Fibroblast of pulmonary artery (primary cell): ENCODE results near the gene KYAT1.

Experiments used
- DNase-seq: peaks from one replicate; pipeline ENCODE4 v3.0.0-alpha.2; 2010; ENCODE audit warnings: low read depth
- H3K4me3 ChIP-seq: replicated peaks from 2 replicates; pipeline ENCODE4 v1.5.1; 2011; ENCODE audit warnings: low read depth, mild to moderate bottlenecking, control low read depth, low read length, moderate library complexity
- TF ChIP-seq, protein P1 (sequence below): IDR thresholded peaks from 2 replicates; pipeline ENCODE4 v1.5.1; 2011; ENCODE audit warnings: mild to moderate bottlenecking, control low read depth, low read length, inconsistent platforms; ENCODE audit errors: missing control alignments

Gene KYAT1

DNA sequence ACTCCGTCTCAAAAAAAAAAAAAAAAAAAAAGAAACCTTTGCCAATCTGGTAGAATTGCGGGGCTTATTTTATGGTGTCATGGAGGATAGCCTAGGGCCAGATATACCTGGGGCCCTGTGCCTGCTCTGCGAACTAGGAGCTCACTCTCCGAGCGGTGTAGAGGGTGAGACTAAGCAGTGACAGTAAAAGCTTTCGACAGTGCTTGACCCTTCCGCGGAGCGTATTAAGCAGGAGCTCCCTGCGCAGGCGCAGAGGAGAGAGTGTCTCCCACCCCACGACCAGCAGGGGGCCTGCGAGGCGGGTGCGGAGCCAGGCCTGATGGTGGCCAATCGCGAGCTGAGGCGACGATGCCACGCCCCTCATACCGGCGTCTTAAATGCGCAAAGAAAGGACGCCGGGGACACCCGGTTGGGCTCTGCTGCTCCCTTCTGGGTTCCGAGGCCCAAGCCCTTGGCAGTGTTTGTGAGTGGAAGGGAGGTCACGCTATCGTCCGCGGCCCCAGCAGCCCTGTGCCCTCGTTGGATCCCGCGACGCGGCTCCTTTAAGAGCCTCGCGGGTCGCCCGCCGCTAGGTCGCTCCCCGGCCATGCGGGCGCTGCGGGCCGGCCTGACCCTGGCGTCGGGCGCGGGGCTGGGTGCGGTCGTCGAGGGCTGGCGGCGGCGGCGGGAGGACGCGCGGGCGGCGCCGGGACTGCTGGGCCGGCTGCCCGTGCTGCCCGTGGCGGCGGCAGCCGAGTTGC, 63.5 kb downstream of the KYAT1 start, which contains the start of gene ENDOG:
ENDOG (plus strand) TSS at position 402 of the 740 bp plus-strand sequence; CDS start at position 587, 185 bp downstream.
- peak; percentile 96 for DNase-seq
- H3K4me3 ChIP-seq, result peak within 1 kb of the TSS; percentile 65
- TF ChIP-seq, protein P1, sequence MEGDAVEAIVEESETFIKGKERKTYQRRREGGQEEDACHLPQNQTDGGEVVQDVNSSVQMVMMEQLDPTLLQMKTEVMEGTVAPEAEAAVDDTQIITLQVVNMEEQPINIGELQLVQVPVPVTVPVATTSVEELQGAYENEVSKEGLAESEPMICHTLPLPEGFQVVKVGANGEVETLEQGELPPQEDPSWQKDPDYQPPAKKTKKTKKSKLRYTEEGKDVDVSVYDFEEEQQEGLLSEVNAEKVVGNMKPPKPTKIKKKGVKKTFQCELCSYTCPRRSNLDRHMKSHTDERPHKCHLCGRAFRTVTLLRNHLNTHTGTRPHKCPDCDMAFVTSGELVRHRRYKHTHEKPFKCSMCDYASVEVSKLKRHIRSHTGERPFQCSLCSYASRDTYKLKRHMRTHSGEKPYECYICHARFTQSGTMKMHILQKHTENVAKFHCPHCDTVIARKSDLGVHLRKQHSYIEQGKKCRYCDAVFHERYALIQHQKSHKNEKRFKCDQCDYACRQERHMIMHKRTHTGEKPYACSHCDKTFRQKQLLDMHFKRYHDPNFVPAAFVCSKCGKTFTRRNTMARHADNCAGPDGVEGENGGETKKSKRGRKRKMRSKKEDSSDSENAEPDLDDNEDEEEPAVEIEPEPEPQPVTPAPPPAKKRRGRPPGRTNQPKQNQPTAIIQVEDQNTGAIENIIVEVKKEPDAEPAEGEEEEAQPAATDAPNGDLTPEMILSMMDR, result peak; percentile 90

- no peak for DNase-seq
- no peak overlapping the region for H3K4me3 ChIP-seq
- TF ChIP-seq, protein P1, result no peak
Measured at GRCh38 chr9:128810873-128811272, 70.9 kb downstream of the KYAT1 start.

GRCh38 chr9:128809831-128810230, 71.9 kb downstream of the KYAT1 start:
- H3K4me3 ChIP-seq, result no peak overlapping the region
- DNase-seq, result no peak
- TF ChIP-seq, protein P1, result no peak

GRCh38 chr9:128809036-128809599, 72.6 kb downstream of the KYAT1 start:
- TF ChIP-seq, protein P1, result no peak
- no peak for DNase-seq
- H3K4me3 ChIP-seq, result no peak overlapping the region

DNA sequence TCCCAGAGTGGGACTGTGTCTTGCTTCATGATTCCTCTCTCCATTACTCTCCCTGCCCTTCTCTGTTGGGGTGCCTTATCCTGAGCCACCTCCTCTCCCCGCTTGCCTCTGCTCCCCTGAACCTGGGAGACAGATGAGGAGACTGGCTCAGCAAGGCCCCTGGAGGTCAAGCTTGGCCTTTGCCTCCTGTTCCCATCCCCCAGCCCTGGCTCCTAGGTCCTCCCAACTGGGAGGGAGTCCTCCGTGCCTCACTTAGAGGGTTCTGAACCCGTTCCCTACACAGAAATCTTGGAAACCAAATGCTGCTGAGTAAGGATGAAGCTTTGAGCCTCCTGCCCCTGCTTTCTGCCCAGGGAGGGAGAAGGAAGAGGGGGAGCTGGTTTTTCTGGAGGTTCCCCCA, 73.2 kb downstream of the KYAT1 start:
- H3K4me3 ChIP-seq, result no peak overlapping the region
- TF ChIP-seq, protein P1, result no peak
- no peak for DNase-seq

DNA sequence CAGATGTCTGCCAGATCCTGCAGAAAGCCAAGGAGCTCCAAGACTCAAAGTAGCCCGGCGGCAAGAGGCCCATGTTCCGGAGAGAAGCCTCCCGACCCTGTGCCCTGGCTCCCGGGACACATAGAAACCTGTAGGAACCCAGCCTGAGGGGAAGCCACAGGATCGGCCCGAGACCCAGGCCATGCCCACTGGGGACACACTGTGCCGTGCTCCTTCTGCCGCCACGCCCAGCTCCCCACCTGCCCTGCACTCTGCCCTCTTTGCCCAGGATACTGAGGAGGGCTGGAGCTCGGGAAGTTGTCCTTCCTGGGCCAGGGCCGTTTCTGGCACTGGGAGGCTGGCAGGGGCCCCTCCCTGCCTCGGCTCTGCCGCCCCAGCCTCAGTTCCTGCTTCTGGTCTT, 73.9 kb downstream of the KYAT1 start:
- TF ChIP-seq, protein P1, result no peak
- no peak for DNase-seq
- H3K4me3 ChIP-seq, result no peak overlapping the region
